ENCODE results near the gene LRRC27. TPM values are rescaled to one million over a fixed set of nuclear protein-coding genes. Genes with fewer than 3 reads are reported as not detected.

The LRRC27 gene
- total RNA-seq, 2 experiments from 2014 or later = 2.4 to 2.8 TPM

- intact Hi-C loops (cut with DNase I, micrococcal nuclease) = no loop called here
- H3K4me3 ChIP-seq (ENCODE audit: low read length) = no peak overlapping the region
- no peaks in the 10 kb centered on the region for H3K9me3 Mint-ChIP-seq
- DNase-seq (no peak), ATAC-seq (ENCODE audit: poor library complexity) (no peak)
- H3K36me3 Mint-ChIP-seq (ENCODE audit: low read depth) = no peaks in the 10 kb centered on the region
- no peaks in the 10 kb centered on the region for H3K27me3 ChIP-seq (ENCODE audit: control insufficient read depth in 1 of 2, insufficient read depth in 2 of 2, low read length in 2 of 2)
- H3K4me1 ChIP-seq (ENCODE audit: insufficient read depth, low read length) = no peaks in the 10 kb centered on the region
- no peak for TF ChIP-seq CTCF (IDR thresholded peaks at IDR 0.05)
- no peak overlapping the region for H3K27ac Mint-ChIP-seq
- H3K36me3 ChIP-seq (ENCODE audit: insufficient read depth, low read length) = no peaks in the 10 kb centered on the region
- no peaks in the 10 kb centered on the region for H3K27me3 Mint-ChIP-seq
- POLR2A ChIA-PET = no interaction called here
- no peaks in the 10 kb centered on the region for H3K4me1 Mint-ChIP-seq (ENCODE audit: low read depth)
- no peaks in the 10 kb centered on the region for H3K9me3 ChIP-seq (ENCODE audit: control insufficient read depth in 1 of 2, insufficient read depth in 1 of 2, low read length in 2 of 2)
- no peak overlapping the region for H3K4me3 Mint-ChIP-seq
- H3K27ac ChIP-seq (ENCODE audit: low read depth in 1 of 2, low read length in 2 of 2) = no peak overlapping the region
- CTCF ChIA-PET = no interaction called here
These were observed 40.2 kb upstream of the LRRC27 start for GRCh38 chr10:132291826-132292225.

- Mint-ChIP-seq H3K4me1 (ENCODE audit: low read depth) (no peaks in the 10 kb centered on the region), H3K27me3 (no peaks in the 10 kb centered on the region), H3K4me3 (no peak overlapping the region), H3K27ac (no peak overlapping the region), H3K36me3 (ENCODE audit: low read depth) (no peaks in the 10 kb centered on the region), H3K9me3 (no peaks in the 10 kb centered on the region)
- Histone ChIP-seq H3K27me3 (ENCODE audit: control insufficient read depth in 1 of 2, insufficient read depth in 2 of 2, low read length in 2 of 2) (no peaks in the 10 kb centered on the region), H3K27ac (ENCODE audit: low read depth in 1 of 2, low read length in 2 of 2) (no peak overlapping the region), H3K9me3 (ENCODE audit: control insufficient read depth in 1 of 2, insufficient read depth in 1 of 2, low read length in 2 of 2) (no peaks in the 10 kb centered on the region), H3K4me3 (ENCODE audit: low read length) (no peak overlapping the region), H3K4me1 (ENCODE audit: insufficient read depth, low read length) (peaks cover under 1% of the 10 kb centered on the region), H3K36me3 (ENCODE audit: insufficient read depth, low read length) (no peaks in the 10 kb centered on the region)
- ChIA-PET POLR2A (no interaction called here), CTCF (no interaction called here)
- ATAC-seq (ENCODE audit: poor library complexity) (no peak), DNase-seq (no peak)
- intact Hi-C loops (cut with DNase I, micrococcal nuclease) = no loop called here
- TF ChIP-seq CTCF (IDR thresholded peaks at IDR 0.05) = no peak
These were observed 39.4 kb upstream of the LRRC27 start for GRCh38 chr10:132292287-132293200.

- Mint-ChIP-seq H3K4me3 (no peak overlapping the region), H3K27ac (no peak overlapping the region), H3K36me3 (ENCODE audit: low read depth) (no peaks in the 10 kb centered on the region), H3K4me1 (ENCODE audit: low read depth) (peaks cover 4% of the 10 kb centered on the region), H3K27me3 (no peaks in the 10 kb centered on the region), H3K9me3 (no peaks in the 10 kb centered on the region)
- H3K4me3 ChIP-seq (ENCODE audit: low read length) = no peak overlapping the region
- H3K4me1 ChIP-seq (ENCODE audit: insufficient read depth, low read length) = peaks cover 6% of the 10 kb centered on the region
- ATAC-seq (ENCODE audit: poor library complexity) (no peak), DNase-seq (no peak)
- TF ChIP-seq CTCF (IDR thresholded peaks at IDR 0.05) = no peak
- H3K27me3 ChIP-seq (ENCODE audit: control insufficient read depth in 1 of 2, insufficient read depth in 2 of 2, low read length in 2 of 2) = no peaks in the 10 kb centered on the region
- no peaks in the 10 kb centered on the region for H3K36me3 ChIP-seq (ENCODE audit: insufficient read depth, low read length)
- H3K9me3 ChIP-seq (ENCODE audit: control insufficient read depth in 1 of 2, insufficient read depth in 1 of 2, low read length in 2 of 2) = no peaks in the 10 kb centered on the region
- intact Hi-C loops (cut with DNase I, micrococcal nuclease) = no loop called here
- no peak overlapping the region for H3K27ac ChIP-seq (ENCODE audit: low read depth in 1 of 2, low read length in 2 of 2)
- POLR2A ChIA-PET = no interaction called here
- CTCF ChIA-PET = no interaction called here
These were observed 38.7 kb upstream of the LRRC27 start for GRCh38 chr10:132293201-132293812.
